HuH-7.5 (cell line): ENCODE data around the gene ANKRD9.
"Not testable (repeated sequence)": the region's sequence is repeated elsewhere in the genome, so short reads cannot be mapped to it uniquely, and the experiment has no call there.

ENCODE experiments used
- DNase-seq: peaks from one replicate; pipeline ENCODE4 v3.0.0; 2011; ENCODE audit warnings: low spot score

Gene ANKRD9

GRCh38 chr14:102509746-102510615, at the start of gene ANKRD9:
TSS of gene ANKRD9 (minus strand) at chr14:102509776. CDS start at chr14:102507889, 1,887 bp downstream.
- DNase-seq, result peak; percentile 96

GRCh38 chr14:102558556-102558955, 49.0 kb upstream of the ANKRD9 start:
- DNase-seq, result no peak

- DNase-seq, result no peak
These were observed 48.1 kb upstream of the ANKRD9 start for GRCh38 chr14:102557434-102558226.

GRCh38 chr14:102556098-102556677, 46.6 kb upstream of the ANKRD9 start:
- no peak for DNase-seq

- no peak for DNase-seq
These were observed 45.5 kb upstream of the ANKRD9 start for GRCh38 chr14:102554821-102555819.

- DNase-seq, result no peak
These were observed 42.6 kb upstream of the ANKRD9 start for GRCh38 chr14:102551995-102552705.

GRCh38 chr14:102550927-102551401, 41.4 kb upstream of the ANKRD9 start:
- not testable (repeated sequence) for DNase-seq

GRCh38 chr14:102548616-102549240, 39.2 kb upstream of the ANKRD9 start:
- DNase-seq, result no peak

GRCh38 chr14:102545461-102546265, 36.1 kb upstream of the ANKRD9 start:
- DNase-seq, result no peak

- peak; percentile 50 for DNase-seq
These were observed 35.3 kb upstream of the ANKRD9 start for GRCh38 chr14:102544747-102545460.

- DNase-seq, result no peak
These were observed 34.6 kb upstream of the ANKRD9 start for GRCh38 chr14:102544046-102544746.

GRCh38 chr14:102541771-102542170, 32.2 kb upstream of the ANKRD9 start:
- no peak for DNase-seq

- not testable (repeated sequence) for DNase-seq
These were observed 31.5 kb upstream of the ANKRD9 start for GRCh38 chr14:102541029-102541491.

GRCh38 chr14:102540315-102541028, 30.9 kb upstream of the ANKRD9 start:
- no peak for DNase-seq

GRCh38 chr14:102539544-102540314, 30.2 kb upstream of the ANKRD9 start:
- no peak for DNase-seq
